GM18508 (cell line): ENCODE measurements around the gene CES5A.
"Not testable (repeated sequence)": the region's sequence is repeated elsewhere in the genome, so short reads cannot be mapped to it uniquely, and the experiment has no call there.

Experiments used
- ATAC-seq: cut with Tn5 transposase; IDR thresholded peaks from one replicate; pipeline ENCODE4 v1.9.1; 2021; ENCODE audit warnings: moderate number of reproducible peaks; ENCODE audit not compliant: insufficient read depth, unreplicated experiment

Gene CES5A

DNA sequence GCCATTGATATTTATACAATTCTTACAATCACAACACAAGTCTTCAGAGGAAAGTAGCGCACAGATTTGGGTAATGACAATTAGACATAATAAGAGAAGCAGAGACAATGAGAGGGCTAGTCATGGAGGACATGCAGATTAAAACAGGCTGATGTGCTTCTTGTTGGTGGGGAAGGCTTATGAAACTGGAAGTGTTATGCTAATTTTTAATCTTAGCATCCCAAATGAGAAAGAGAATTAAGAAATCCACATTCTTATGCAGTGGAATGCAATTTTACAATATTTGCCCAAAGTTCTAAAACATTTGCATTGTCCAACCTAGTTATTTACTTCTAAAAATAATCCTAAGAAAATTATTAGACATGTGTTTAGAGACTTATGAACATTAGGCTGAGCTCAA is 66.9 kb downstream of the CES5A start:
- not testable (repeated sequence) for ATAC-seq

- not testable (repeated sequence) for ATAC-seq
These were observed 70.1 kb downstream of the CES5A start for GRCh38 chr16:55805104-55805503.

DNA sequence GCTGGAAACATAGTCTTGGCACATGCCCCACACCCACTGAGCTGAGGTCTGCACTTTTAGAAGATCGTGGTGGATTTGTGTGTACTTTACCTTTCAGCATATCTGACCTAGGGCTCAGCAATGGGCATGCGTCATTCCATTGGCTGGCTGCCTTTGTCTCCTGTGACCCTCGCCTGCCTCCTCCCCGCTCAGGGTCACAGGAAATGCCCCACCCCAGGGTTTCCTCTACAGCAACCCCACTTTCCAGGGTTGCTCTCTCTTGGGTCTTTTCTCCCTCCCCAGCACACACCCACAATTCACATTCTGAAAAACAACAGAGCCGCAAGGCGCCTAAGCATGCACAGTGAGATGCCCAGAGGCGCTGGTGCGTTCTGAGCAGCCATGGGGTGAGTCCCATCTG is 71.5 kb downstream of the CES5A start:
- not testable (repeated sequence) for ATAC-seq
